Nephron (organoid): ENCODE results near the gene HOXB6.

ENCODE experiments used
- H3K27ac Mint-ChIP-seq, 3 experiments: 2 replicates each; pipeline ENCODE4 v1.8.0; 2020; ENCODE audit warnings: mixed read lengths in 3 of 3, mild to moderate bottlenecking in 2 of 3, moderate library complexity in 1 of 3
- H3K27me3 Mint-ChIP-seq: 2 replicates; pipeline ENCODE4 v1.8.0; 2021; ENCODE audit warnings: low read depth, mild to moderate bottlenecking, moderate library complexity, mixed read lengths
- H3K36me3 Mint-ChIP-seq: 2 replicates; pipeline ENCODE4 v1.8.0; 2020; ENCODE audit warnings: low read depth, mixed read lengths
- H3K4me1 Mint-ChIP-seq: 2 replicates; pipeline ENCODE4 v1.8.0; 2020; ENCODE audit warnings: mixed read lengths
- H3K4me3 Mint-ChIP-seq, 3 experiments: 2 replicates each; pipeline ENCODE4 v1.8.0; 2020; ENCODE audit warnings: mild to moderate bottlenecking in 3 of 3, mixed read lengths in 3 of 3, moderate library complexity in 2 of 3
- H3K9me3 Mint-ChIP-seq: 2 replicates; pipeline ENCODE4 v1.8.0; 2020; ENCODE audit warnings: mixed read lengths
- CTCF ChIP-seq, 3 experiments: fragments of 200-600 bp; sonication (generic); IDR thresholded peaks; one replicate each; pipeline ENCODE4 v1.5.0; 2021; ENCODE audit warnings: antibody characterized with exemption in 3 of 3; ENCODE audit not compliant: unreplicated experiment in 3 of 3

The HOXB6 gene

GRCh38 chr17:48565022-48565554, 39.7 kb downstream of the HOXB6 start:
- H3K4me3 Mint-ChIP-seq = peak overlapping the region in 1 of 3 experiments; percentile 81
- no peak overlapping the region for H3K27ac Mint-ChIP-seq
- peaks cover 10% of the 10 kb centered on the region for H3K27me3 Mint-ChIP-seq
- TF ChIP-seq CTCF (IDR thresholded peaks at IDR 0.05; ENCODE audit: unreplicated experiment in 3 of 3) = no peak
- no peaks in the 10 kb centered on the region for H3K36me3 Mint-ChIP-seq
- H3K4me1 Mint-ChIP-seq = peaks cover 38% of the 10 kb centered on the region
- H3K9me3 Mint-ChIP-seq = no peaks in the 10 kb centered on the region

DNA sequence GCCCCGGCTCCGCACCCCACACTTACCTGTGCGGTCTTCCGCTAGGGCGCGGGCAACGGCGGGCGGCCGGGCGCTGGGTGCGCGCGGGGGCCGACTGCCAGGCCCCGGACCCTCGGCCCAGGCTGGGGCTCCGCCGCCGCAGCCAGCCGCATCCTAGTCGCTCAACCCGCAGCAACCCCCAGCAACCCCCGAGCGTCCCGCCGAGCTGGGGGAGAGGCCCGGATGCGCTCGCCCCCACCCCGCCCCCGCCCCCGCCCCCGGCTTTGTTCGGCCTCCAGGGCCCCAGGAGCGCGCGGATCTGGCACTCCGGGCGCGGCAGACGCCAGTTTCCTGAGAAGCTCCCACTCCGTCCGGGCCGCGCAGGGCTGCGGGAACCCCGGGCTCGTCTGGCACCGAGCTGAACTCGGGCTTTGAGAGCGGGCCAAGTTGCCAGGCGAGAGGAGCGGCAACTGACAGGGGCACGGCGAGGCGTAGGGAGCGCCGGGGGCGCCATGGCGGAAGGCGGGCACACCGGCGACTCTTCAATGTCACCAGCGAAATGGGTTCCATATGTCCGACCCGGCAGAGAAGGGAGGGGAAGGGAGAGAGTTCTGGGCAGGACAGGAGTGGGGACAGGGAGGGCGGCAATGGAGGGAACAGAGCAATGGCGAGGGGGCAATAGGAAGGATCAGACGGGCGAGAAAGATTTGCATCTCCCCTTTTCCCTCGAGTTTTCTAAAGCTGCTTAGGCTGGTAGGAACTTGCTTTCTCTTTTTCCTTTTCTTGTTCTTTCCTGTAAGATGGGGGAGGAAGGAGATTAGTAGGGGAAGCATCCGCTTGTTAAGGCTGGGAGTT, 40.4 kb downstream of the HOXB6 start:
- Mint-ChIP-seq H3K27ac (peak overlapping the region in 1 of 3 experiments; percentile 100), H3K36me3 (no peaks in the 10 kb centered on the region), H3K9me3 (no peaks in the 10 kb centered on the region), H3K27me3 (peaks cover 12% of the 10 kb centered on the region), H3K4me1 (peaks cover 45% of the 10 kb centered on the region), H3K4me3 (peak overlapping the region in 1 of 3 experiments; percentile 81)
- TF ChIP-seq CTCF (IDR thresholded peaks at IDR 0.05; ENCODE audit: unreplicated experiment in 3 of 3) = no peak

GRCh38 chr17:48563867-48564187, 41.0 kb downstream of the HOXB6 start:
- no peaks in the 10 kb centered on the region for H3K36me3 Mint-ChIP-seq
- peaks cover 16% of the 10 kb centered on the region for H3K27me3 Mint-ChIP-seq
- no peak for TF ChIP-seq CTCF (IDR thresholded peaks at IDR 0.05; ENCODE audit: unreplicated experiment in 3 of 3)
- peak overlapping the region; percentile 88 to 100 (median 99) for H3K27ac Mint-ChIP-seq
- H3K9me3 Mint-ChIP-seq = no peaks in the 10 kb centered on the region
- peaks cover 50% of the 10 kb centered on the region for H3K4me1 Mint-ChIP-seq
- peak overlapping the region; percentile 76 to 82 (median 82) for H3K4me3 Mint-ChIP-seq

GRCh38 chr17:48563385-48563838, 41.4 kb downstream of the HOXB6 start:
- H3K4me1 Mint-ChIP-seq = peaks cover 54% of the 10 kb centered on the region
- no peak for TF ChIP-seq CTCF (IDR thresholded peaks at IDR 0.05; ENCODE audit: unreplicated experiment in 3 of 3)
- H3K4me3 Mint-ChIP-seq = peak overlapping the region; percentile 76 to 82 (median 82)
- no peaks in the 10 kb centered on the region for H3K36me3 Mint-ChIP-seq
- H3K27me3 Mint-ChIP-seq = peaks cover 17% of the 10 kb centered on the region
- H3K9me3 Mint-ChIP-seq = no peaks in the 10 kb centered on the region
- H3K27ac Mint-ChIP-seq = peak overlapping the region; percentile 88 to 100 (median 99)

- H3K27me3 Mint-ChIP-seq = peaks cover 19% of the 10 kb centered on the region
- peak overlapping the region; percentile 76 to 82 (median 82) for H3K4me3 Mint-ChIP-seq
- H3K27ac Mint-ChIP-seq = peak overlapping the region; percentile 88 to 100 (median 99)
- TF ChIP-seq CTCF (IDR thresholded peaks at IDR 0.05; ENCODE audit: unreplicated experiment in 3 of 3) = no peak
- H3K36me3 Mint-ChIP-seq = no peaks in the 10 kb centered on the region
- no peaks in the 10 kb centered on the region for H3K9me3 Mint-ChIP-seq
- H3K4me1 Mint-ChIP-seq = peaks cover 59% of the 10 kb centered on the region
Observed at GRCh38 chr17:48562934-48563333, 41.9 kb downstream of the HOXB6 start.
